Measurements from ENCODE around the gene PGAP3. TPM values are rescaled to one million over a fixed set of nuclear protein-coding genes. Genes with fewer than 3 reads are reported as not detected.

The PGAP3 gene
- total and polyA plus RNA-seq, 4 donors: 9.7 to 30.4 (median 25.9) TPM

DNA sequence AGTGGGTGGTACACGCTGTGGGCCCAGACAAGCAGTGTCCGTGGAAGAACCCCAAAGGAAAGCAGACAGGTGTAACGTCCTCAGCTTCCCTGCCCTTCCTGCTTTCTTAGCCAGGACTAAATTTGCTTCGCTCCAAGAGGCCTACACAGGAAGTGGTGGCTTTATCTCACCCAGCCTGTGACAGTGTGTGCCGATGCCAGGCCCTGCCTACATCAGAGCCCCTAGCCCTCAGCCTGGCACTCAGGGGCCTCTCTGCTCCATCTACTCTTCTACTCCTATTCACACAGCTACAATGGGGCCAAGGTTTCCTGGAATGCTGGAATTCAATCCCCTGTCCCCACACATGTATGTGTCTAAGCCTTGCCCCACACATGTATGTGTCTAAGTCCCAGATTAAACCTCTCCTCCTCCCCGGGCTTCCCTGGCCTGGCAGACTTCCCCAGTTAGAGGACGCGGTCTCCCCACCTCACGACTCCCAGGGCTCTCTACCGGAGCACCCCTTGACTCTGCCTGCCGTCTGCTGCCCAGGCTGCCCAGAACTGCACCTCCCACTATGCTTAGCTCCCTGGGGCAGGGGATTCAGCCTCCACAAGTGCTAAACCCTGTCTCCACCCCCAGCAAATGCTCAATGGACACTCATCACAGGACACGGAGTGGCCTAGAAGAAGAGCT, 8.2 kb downstream of the PGAP3 start:
- no peaks in the 10 kb centered on the region for H3K9me3 ChIP-seq (ENCODE audit: control insufficient read depth, insufficient read depth, low read length)
- H3K27me3 ChIP-seq (ENCODE audit: control insufficient read depth, insufficient read depth, low read length): no peaks in the 10 kb centered on the region
- peaks cover 70% of the 10 kb centered on the region for H3K36me3 ChIP-seq (ENCODE audit: control insufficient read depth, insufficient read depth, low read length)
- H3K4me1 ChIP-seq (ENCODE audit: control insufficient read depth, insufficient read depth, low read length): peaks cover 13% of the 10 kb centered on the region
- no peak for DNase-seq (ENCODE audit: low read depth in 4 of 6, low spot score in 6 of 6)
- H3K27ac ChIP-seq (ENCODE audit: low read depth, low read length): no peak overlapping the region
- no peak overlapping the region for H3K4me3 ChIP-seq (ENCODE audit: low read depth, low read length)
- WGBS (ENCODE audit: insufficient coverage): 91% methylated on average over 12 of the region's 12 CpGs

DNA sequence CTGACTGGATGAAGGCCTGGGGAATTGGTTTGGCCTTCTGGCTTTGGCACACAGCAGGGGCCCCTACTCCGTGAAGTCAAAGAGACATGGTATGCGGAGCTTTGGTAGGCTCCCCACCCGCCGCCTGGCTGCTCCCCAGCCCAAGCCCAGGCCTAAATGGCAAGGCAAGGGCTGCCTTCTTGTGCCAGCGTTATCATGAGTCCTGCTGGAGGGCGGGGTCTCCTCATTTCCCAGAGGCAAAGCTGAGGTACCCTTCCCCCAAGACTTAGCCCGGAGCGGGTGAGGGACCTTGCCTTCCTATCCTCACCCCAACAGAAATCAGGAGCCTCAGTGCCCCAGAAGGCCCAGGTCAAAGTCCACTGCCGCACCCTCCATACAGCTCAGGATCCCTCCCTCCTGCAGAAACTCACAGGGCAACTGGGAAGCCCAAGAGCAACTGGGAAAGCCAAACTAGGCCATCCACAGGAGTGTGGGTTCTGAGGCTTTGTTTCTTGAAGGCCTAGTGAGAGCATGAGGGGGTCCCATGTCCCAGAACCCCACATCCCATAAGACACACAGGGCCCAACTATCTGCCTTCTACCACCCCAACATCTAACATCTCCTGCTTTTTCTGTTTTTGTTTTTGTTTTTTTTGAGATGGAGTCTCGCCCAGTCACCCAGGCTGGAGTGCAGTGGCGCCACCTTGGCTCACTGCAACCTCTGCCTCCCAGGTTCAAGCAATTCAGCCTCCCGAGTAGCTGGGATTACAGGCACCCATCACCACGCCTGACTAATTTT, 9.3 kb downstream of the PGAP3 start:
- Histone ChIP-seq H3K27me3 (ENCODE audit: control insufficient read depth, insufficient read depth, low read length) (no peaks in the 10 kb centered on the region), H3K36me3 (ENCODE audit: control insufficient read depth, insufficient read depth, low read length) (peaks cover 69% of the 10 kb centered on the region), H3K4me3 (ENCODE audit: low read depth, low read length) (no peak overlapping the region), H3K9me3 (ENCODE audit: control insufficient read depth, insufficient read depth, low read length) (no peaks in the 10 kb centered on the region), H3K27ac (ENCODE audit: low read depth, low read length) (no peak overlapping the region), H3K4me1 (ENCODE audit: control insufficient read depth, insufficient read depth, low read length) (peaks cover 13% of the 10 kb centered on the region)
- 87% methylated on average over 11 of the region's 13 CpGs for WGBS (ENCODE audit: insufficient coverage)
- DNase-seq (ENCODE audit: low read depth in 4 of 6, low spot score in 6 of 6): no peak

DNA sequence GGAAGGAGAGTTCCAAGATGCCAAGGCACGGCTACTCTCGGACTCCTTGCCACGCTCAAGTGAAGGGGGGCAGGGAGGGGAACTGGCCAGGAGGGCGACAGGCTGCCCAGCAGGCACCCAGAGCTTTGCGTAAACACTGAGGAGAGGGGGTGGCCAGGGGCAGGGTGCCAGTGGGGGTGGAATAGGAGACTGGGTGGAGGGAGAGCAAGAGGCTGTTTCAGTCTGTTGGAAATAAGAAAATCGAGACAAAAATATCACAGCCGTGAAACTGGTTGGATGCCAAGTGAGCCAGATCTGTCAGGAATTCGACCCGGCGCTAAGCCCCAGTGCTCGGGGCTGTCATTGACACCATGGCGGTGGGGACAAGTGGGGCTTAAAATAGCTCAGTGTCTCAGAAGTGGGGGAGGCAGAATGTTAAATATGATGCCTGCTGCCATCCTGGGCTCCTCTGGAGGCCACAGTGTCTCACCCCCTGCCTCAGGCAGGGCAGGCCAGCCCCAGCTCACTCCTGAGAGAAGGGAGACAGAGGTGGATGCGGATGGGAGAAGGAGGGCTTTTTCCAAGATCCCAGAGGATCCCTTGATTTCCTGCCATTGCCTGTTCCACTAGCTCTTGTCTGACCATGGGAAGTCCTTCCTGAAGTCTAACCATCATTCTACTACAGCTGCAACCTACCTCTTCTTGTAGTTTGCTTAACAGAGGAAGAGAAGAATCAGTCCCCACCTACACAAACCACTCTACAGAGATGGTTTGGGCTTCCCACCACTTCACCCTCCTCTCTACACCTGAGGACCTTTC, 10.1 kb downstream of the PGAP3 start:
- Histone ChIP-seq H3K4me3 (ENCODE audit: low read depth, low read length) (no peak overlapping the region), H3K4me1 (ENCODE audit: control insufficient read depth, insufficient read depth, low read length) (peaks cover 13% of the 10 kb centered on the region), H3K9me3 (ENCODE audit: control insufficient read depth, insufficient read depth, low read length) (no peaks in the 10 kb centered on the region), H3K36me3 (ENCODE audit: control insufficient read depth, insufficient read depth, low read length) (peaks cover 70% of the 10 kb centered on the region), H3K27ac (ENCODE audit: low read depth, low read length) (peak overlapping the region; percentile 33), H3K27me3 (ENCODE audit: control insufficient read depth, insufficient read depth, low read length) (no peaks in the 10 kb centered on the region)
- 67% methylated on average over 12 of the region's 13 CpGs for WGBS (ENCODE audit: insufficient coverage)
- DNase-seq (ENCODE audit: low read depth in 4 of 6, low spot score in 6 of 6): peak in 1 of 6 donors; percentile 87

DNA sequence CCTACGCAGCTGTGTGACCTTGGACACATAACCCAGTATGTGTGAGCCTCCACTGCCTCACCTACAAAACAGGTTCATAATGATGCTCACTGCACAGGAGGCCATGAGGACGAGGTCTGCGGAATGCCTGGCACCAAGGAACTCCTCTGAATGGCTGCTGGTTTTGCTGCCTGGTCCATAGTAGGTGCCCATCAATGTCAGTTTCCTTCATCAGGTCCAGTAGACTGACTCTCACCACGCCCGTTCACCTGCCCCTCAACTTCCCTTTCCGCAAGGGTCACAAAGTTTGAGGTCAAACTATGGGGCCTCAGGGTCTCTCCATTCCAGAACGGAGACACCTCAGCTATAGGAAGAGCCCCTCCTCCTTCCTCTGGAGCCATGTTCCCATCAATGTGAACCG, 10.8 kb downstream of the PGAP3 start:
- Histone ChIP-seq H3K4me3 (ENCODE audit: low read depth, low read length) (no peak overlapping the region), H3K4me1 (ENCODE audit: control insufficient read depth, insufficient read depth, low read length) (peaks cover 17% of the 10 kb centered on the region), H3K27ac (ENCODE audit: low read depth, low read length) (peak overlapping the region; percentile 33), H3K9me3 (ENCODE audit: control insufficient read depth, insufficient read depth, low read length) (no peaks in the 10 kb centered on the region), H3K36me3 (ENCODE audit: control insufficient read depth, insufficient read depth, low read length) (peaks cover 72% of the 10 kb centered on the region), H3K27me3 (ENCODE audit: control insufficient read depth, insufficient read depth, low read length) (no peaks in the 10 kb centered on the region)
- DNase-seq (ENCODE audit: low read depth in 4 of 6, low spot score in 6 of 6): no peak
- 91% methylated on average over 7 of the region's 8 CpGs for WGBS (ENCODE audit: insufficient coverage)

DNA sequence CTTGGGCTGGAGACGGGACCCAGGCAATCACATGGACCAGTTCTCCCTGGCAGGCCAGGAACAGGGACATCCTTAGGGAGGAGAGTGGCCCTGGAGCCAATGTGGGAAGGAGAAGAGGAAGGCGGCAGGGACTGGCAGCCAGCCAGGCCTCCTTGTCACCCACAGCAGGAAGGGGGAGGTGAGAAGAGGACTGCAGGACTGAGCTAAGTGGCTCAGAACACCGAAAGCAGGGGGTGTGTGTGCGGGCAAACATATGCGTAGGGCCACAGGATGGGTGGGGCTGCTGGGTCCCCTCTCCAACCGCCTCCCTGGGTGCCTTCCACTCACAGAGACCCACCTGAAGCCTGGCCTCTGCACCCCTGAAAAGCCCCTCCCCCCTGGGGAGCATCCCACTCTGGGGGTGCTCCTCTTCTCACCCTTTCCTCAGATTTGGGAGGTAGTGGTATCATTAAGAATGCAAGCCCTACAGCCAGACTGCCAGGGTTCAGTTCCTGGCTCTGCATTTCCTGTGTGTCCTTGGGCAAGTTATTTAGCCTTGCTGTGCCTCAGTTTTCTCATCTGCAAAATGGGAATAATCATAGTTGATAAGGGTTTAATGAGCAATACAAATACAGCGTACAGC, 11.5 kb downstream of the PGAP3 start:
- Histone ChIP-seq H3K9me3 (ENCODE audit: control insufficient read depth, insufficient read depth, low read length) (no peaks in the 10 kb centered on the region), H3K36me3 (ENCODE audit: control insufficient read depth, insufficient read depth, low read length) (peaks cover 72% of the 10 kb centered on the region), H3K27ac (ENCODE audit: low read depth, low read length) (no peak overlapping the region), H3K4me1 (ENCODE audit: control insufficient read depth, insufficient read depth, low read length) (peaks cover 24% of the 10 kb centered on the region), H3K27me3 (ENCODE audit: control insufficient read depth, insufficient read depth, low read length) (no peaks in the 10 kb centered on the region), H3K4me3 (ENCODE audit: low read depth, low read length) (no peak overlapping the region)
- 36% methylated on average over 6 of the region's 7 CpGs for WGBS (ENCODE audit: insufficient coverage)
- DNase-seq (ENCODE audit: low read depth in 4 of 6, low spot score in 6 of 6): peak in 1 of 6 donors; percentile 36

DNA sequence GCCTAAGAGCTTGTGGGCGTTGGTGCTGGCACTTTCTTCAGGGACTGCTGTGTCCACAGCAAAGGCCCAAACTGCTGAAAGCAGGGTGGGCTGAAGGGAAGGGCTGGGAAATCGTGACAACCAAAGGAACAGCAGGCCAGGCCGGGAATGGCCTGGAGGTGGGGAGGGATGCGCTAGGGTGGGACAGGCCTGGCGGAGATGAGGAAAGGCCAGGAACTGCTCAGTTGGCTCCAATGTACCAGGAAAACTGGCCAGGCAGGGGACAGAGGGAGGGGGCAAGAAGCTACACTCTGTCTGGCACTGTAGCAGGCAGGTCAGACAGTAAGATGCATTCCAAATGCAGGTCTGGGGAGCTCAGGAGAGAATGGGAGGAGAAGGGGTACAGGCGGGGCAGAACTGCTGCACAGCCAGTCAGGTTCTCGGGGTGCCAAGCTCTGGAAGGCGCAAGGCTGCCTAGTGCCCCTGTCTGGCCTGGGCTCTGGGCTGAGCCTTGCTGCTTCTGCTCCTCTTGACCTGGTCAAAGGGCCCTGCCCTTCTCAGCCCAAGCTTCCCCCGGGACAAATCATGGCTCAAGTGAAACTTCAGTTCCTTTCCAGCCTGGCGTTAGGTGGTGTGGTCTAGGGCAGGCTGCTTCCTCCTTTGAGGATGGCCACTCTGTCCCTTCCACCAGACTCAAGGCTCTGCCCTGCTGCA, 12.3 kb downstream of the PGAP3 start:
- Histone ChIP-seq H3K27me3 (ENCODE audit: control insufficient read depth, insufficient read depth, low read length) (peaks cover 7% of the 10 kb centered on the region), H3K9me3 (ENCODE audit: control insufficient read depth, insufficient read depth, low read length) (no peaks in the 10 kb centered on the region), H3K4me3 (ENCODE audit: low read depth, low read length) (no peak overlapping the region), H3K27ac (ENCODE audit: low read depth, low read length) (no peak overlapping the region), H3K4me1 (ENCODE audit: control insufficient read depth, insufficient read depth, low read length) (peaks cover 30% of the 10 kb centered on the region), H3K36me3 (ENCODE audit: control insufficient read depth, insufficient read depth, low read length) (peaks cover 67% of the 10 kb centered on the region)
- DNase-seq (ENCODE audit: low read depth in 4 of 6, low spot score in 6 of 6): no peak
- 79% methylated on average over 9 of the region's 10 CpGs for WGBS (ENCODE audit: insufficient coverage)

DNA sequence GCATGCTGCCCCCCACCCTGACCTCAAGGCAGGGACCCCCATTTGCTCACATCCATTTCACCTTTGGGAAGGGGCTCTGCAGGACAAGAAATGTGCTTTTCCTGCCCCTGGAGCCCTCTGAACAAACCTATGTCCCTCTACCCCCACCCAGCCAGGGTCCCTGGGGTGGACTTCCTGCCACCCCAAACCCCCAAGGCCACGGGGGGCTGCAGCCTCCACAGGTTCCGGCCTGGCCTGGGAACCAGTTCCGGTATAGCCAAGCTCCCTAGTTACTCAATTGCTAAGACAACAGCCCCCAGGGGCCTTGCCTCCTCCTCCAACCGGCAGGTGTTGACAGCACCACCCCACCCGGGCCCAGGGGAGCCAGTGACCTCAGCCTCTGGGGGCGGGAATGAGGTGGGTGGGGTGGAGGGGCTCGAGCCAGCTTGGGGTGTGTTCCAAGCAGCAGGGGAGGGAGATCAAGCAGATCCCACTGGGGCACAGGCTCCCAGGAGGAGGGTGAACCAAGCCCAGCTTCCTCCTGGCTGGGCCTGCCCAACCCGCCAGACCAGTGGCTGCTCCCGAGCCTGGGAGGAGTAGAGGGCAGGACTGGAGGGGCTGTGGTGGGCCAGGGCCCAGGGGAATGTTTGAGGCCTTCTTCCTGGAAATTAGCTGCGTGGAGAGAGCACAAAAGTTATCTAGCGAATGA, 13.0 kb downstream of the PGAP3 start:
- no peak for DNase-seq (ENCODE audit: low read depth in 4 of 6, low spot score in 6 of 6)
- Histone ChIP-seq H3K4me1 (ENCODE audit: control insufficient read depth, insufficient read depth, low read length) (peaks cover 33% of the 10 kb centered on the region), H3K9me3 (ENCODE audit: control insufficient read depth, insufficient read depth, low read length) (no peaks in the 10 kb centered on the region), H3K27ac (ENCODE audit: low read depth, low read length) (no peak overlapping the region), H3K36me3 (ENCODE audit: control insufficient read depth, insufficient read depth, low read length) (peaks cover 65% of the 10 kb centered on the region), H3K27me3 (ENCODE audit: control insufficient read depth, insufficient read depth, low read length) (peaks cover 14% of the 10 kb centered on the region), H3K4me3 (ENCODE audit: low read depth, low read length) (no peak overlapping the region)
- 57% methylated on average over 8 of the region's 11 CpGs for WGBS (ENCODE audit: insufficient coverage)

DNA sequence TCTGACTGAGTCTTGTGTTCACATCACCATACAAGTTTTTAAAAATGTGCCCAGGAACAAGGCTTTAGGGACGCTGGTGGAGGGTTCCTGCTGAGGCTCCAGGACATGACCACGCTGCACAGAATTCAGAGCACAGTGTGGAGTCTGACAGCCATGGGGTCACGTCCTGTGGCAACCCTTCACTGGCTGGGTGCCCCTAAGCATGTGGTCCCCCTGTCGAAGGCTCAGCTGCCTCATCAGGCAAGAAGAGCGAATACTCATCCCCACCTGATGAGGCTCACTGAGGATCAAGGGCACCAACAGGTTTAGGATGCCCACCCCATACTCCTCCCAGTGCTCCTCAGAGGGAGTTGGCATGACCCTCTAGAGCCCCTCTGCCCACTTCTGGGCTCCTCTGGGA, 13.7 kb downstream of the PGAP3 start:
- DNase-seq (ENCODE audit: low read depth in 4 of 6, low spot score in 6 of 6): no peak
- peaks cover 64% of the 10 kb centered on the region for H3K36me3 ChIP-seq (ENCODE audit: control insufficient read depth, insufficient read depth, low read length)
- 86% methylated on average over 5 of the region's 5 CpGs for WGBS (ENCODE audit: insufficient coverage)
- H3K4me1 ChIP-seq (ENCODE audit: control insufficient read depth, insufficient read depth, low read length): peaks cover 38% of the 10 kb centered on the region
- H3K9me3 ChIP-seq (ENCODE audit: control insufficient read depth, insufficient read depth, low read length): no peaks in the 10 kb centered on the region
- H3K4me3 ChIP-seq (ENCODE audit: low read depth, low read length): no peak overlapping the region
- no peak overlapping the region for H3K27ac ChIP-seq (ENCODE audit: low read depth, low read length)
- H3K27me3 ChIP-seq (ENCODE audit: control insufficient read depth, insufficient read depth, low read length): peaks cover 20% of the 10 kb centered on the region

Measured in spinal cord (tissue), 10 donors.